IPS DF 6.9 (cell line): ENCODE measurements around the gene ATRN.

ENCODE experiments used
- DNase-seq: peaks from one replicate; pipeline ENCODE4 v3.0.0-alpha.2; 2013; ENCODE audit warnings: low read depth, low spot score
- H3K27ac ChIP-seq: one replicate; pipeline ENCODE4 v1.5.1; 2013; ENCODE audit warnings: low read length, control low read depth
- H3K27me3 ChIP-seq: 2 replicates; pipeline ENCODE4 v1.6.1; 2013; ENCODE audit warnings: mild to moderate bottlenecking, low read length; ENCODE audit not compliant: control insufficient read depth, insufficient read depth
- H3K36me3 ChIP-seq: 2 replicates; pipeline ENCODE4 v1.6.1; 2013; ENCODE audit warnings: low read length; ENCODE audit not compliant: control insufficient read depth, insufficient read depth
- H3K4me1 ChIP-seq: 2 replicates; pipeline ENCODE4 v1.6.1; 2013; ENCODE audit warnings: low read length; ENCODE audit not compliant: control insufficient read depth, insufficient read depth
- H3K4me3 ChIP-seq: 2 replicates; pipeline ENCODE4 v1.5.1; 2013; ENCODE audit warnings: mild to moderate bottlenecking, low read length
- H3K9me3 ChIP-seq: 2 replicates; pipeline ENCODE4 v1.6.1; 2013; ENCODE audit warnings: low read length, inconsistent platforms; ENCODE audit not compliant: control insufficient read depth, insufficient read depth
- WGBS: extraction: QIAGEN DNeasy Blood & Tissue Kit; methylation state at CpG from one replicate; pipeline ENCODE4 v1.1.7; 2013; ENCODE audit warnings: mixed read lengths, missing lambda C conversion rate; ENCODE audit not compliant: insufficient read length, insufficient coverage; 5-methylcytosine and 5-hydroxymethylcytosine counted together

ATRN gene

GRCh38 chr20:3446779-3447178, 24.0 kb upstream of the ATRN start:
- H3K4me1 ChIP-seq: no peaks in the 10 kb centered on the region
- no peaks in the 10 kb centered on the region for H3K27me3 ChIP-seq
- WGBS: no CpG with 5 or more reads among the region's 8 CpGs
- no peak overlapping the region for H3K27ac ChIP-seq
- no peaks in the 10 kb centered on the region for H3K9me3 ChIP-seq
- no peak overlapping the region for H3K4me3 ChIP-seq
- H3K36me3 ChIP-seq: no peaks in the 10 kb centered on the region
- no peak for DNase-seq

GRCh38 chr20:3447321-3447720, 23.5 kb upstream of the ATRN start:
- WGBS: no CpG with 5 or more reads among the region's 2 CpGs
- no peak overlapping the region for H3K27ac ChIP-seq
- H3K36me3 ChIP-seq: no peaks in the 10 kb centered on the region
- no peak for DNase-seq
- no peaks in the 10 kb centered on the region for H3K9me3 ChIP-seq
- no peaks in the 10 kb centered on the region for H3K4me1 ChIP-seq
- H3K27me3 ChIP-seq: no peaks in the 10 kb centered on the region
- H3K4me3 ChIP-seq: no peak overlapping the region

GRCh38 chr20:3449319-3449718, 21.5 kb upstream of the ATRN start:
- Histone ChIP-seq H3K9me3 (no peaks in the 10 kb centered on the region), H3K36me3 (no peaks in the 10 kb centered on the region), H3K27ac (no peak overlapping the region), H3K4me1 (no peaks in the 10 kb centered on the region), H3K27me3 (no peaks in the 10 kb centered on the region), H3K4me3 (no peak overlapping the region)
- WGBS: no CpG with 5 or more reads among the region's 1 CpG
- no peak for DNase-seq

GRCh38 chr20:3452136-3452535, 18.7 kb upstream of the ATRN start:
- no peak overlapping the region for H3K27ac ChIP-seq
- no CpG with 5 or more reads among the region's 2 CpGs for WGBS

DNA sequence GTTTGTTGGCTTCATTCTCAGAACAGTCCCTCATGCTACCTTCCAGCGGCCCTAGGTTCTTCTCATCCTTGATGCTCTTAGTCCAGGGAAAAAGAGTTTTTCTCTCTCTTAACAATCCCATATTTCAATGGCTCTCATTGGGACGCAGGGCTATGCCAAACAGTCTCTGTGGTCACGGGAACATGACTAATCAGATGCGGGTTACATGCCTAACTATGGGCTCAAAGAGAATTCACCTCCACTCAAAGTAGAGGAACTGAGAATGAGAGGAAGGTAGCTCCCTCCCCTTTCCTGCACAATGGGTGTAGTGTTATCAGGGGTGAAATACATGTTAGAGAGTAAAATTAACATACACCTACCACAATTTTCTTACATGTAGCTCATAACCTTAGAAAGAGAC, 18.1 kb upstream of the ATRN start:
- Histone ChIP-seq H3K27me3 (no peaks in the 10 kb centered on the region), H3K36me3 (no peaks in the 10 kb centered on the region), H3K9me3 (no peaks in the 10 kb centered on the region), H3K27ac (no peak overlapping the region), H3K4me3 (no peak overlapping the region), H3K4me1 (no peaks in the 10 kb centered on the region)
- DNase-seq: no peak
- WGBS: no CpG with 5 or more reads among the region's 4 CpGs

More at GRCh38 chr20:3452136-3452535, 18.7 kb upstream of the ATRN start:
- Histone ChIP-seq H3K36me3 (no peaks in the 10 kb centered on the region), H3K4me3 (no peak overlapping the region), H3K27me3 (no peaks in the 10 kb centered on the region), H3K9me3 (no peaks in the 10 kb centered on the region), H3K4me1 (no peaks in the 10 kb centered on the region)
- DNase-seq: no peak

DNA sequence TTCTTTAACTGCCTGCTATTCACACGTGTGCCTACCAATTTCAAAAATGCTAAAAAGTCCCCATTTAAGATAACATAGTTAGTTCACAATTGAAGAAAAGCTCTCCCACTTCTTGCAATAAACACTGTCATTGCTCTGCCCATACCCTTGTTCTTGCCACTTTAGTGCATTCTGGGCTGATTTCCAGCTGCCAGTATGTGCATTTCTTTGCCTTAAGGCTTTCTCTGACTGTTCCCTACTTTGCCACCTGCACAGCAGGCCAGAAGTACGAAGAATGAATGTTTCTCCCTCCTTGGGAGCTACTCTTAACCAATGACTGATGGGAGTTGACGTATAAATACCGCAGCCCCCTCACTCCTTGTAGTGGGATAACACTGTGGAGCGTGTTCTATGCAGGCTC, 16.0 kb upstream of the ATRN start:
- H3K27ac ChIP-seq: no peak overlapping the region
- H3K4me1 ChIP-seq: no peaks in the 10 kb centered on the region
- no CpG with 5 or more reads among the region's 5 CpGs for WGBS
- H3K4me3 ChIP-seq: no peak overlapping the region
- no peaks in the 10 kb centered on the region for H3K27me3 ChIP-seq
- no peak for DNase-seq
- H3K36me3 ChIP-seq: no peaks in the 10 kb centered on the region
- no peaks in the 10 kb centered on the region for H3K9me3 ChIP-seq

GRCh38 chr20:3456648-3457047, 14.2 kb upstream of the ATRN start:
- no CpG with 5 or more reads among the region's 4 CpGs for WGBS
- no peak for DNase-seq
- no peak overlapping the region for H3K4me3 ChIP-seq

GRCh38 chr20:3459881-3460307, 10.9 kb upstream of the ATRN start:
- H3K4me3 ChIP-seq: no peak overlapping the region
- no peak for DNase-seq
- H3K27ac ChIP-seq: no peak overlapping the region
- no CpG with 5 or more reads among the region's 1 CpG for WGBS
- no peaks in the 10 kb centered on the region for H3K36me3 ChIP-seq
- H3K27me3 ChIP-seq: no peaks in the 10 kb centered on the region
- no peaks in the 10 kb centered on the region for H3K9me3 ChIP-seq
- no peaks in the 10 kb centered on the region for H3K4me1 ChIP-seq

More at GRCh38 chr20:3456648-3457047, 14.2 kb upstream of the ATRN start:
- Histone ChIP-seq H3K4me1 (no peaks in the 10 kb centered on the region), H3K9me3 (no peaks in the 10 kb centered on the region), H3K27ac (no peak overlapping the region), H3K36me3 (no peaks in the 10 kb centered on the region), H3K27me3 (no peaks in the 10 kb centered on the region)

- no peaks in the 10 kb centered on the region for H3K27me3 ChIP-seq
- no peaks in the 10 kb centered on the region for H3K4me1 ChIP-seq
- no peak for DNase-seq
- no peaks in the 10 kb centered on the region for H3K36me3 ChIP-seq
- no peak overlapping the region for H3K4me3 ChIP-seq
- no peaks in the 10 kb centered on the region for H3K9me3 ChIP-seq
- no CpG with 5 or more reads among the region's 12 CpGs for WGBS
- no peak overlapping the region for H3K27ac ChIP-seq
Observed at GRCh38 chr20:3461211-3461771, 9.5 kb upstream of the ATRN start.

DNA sequence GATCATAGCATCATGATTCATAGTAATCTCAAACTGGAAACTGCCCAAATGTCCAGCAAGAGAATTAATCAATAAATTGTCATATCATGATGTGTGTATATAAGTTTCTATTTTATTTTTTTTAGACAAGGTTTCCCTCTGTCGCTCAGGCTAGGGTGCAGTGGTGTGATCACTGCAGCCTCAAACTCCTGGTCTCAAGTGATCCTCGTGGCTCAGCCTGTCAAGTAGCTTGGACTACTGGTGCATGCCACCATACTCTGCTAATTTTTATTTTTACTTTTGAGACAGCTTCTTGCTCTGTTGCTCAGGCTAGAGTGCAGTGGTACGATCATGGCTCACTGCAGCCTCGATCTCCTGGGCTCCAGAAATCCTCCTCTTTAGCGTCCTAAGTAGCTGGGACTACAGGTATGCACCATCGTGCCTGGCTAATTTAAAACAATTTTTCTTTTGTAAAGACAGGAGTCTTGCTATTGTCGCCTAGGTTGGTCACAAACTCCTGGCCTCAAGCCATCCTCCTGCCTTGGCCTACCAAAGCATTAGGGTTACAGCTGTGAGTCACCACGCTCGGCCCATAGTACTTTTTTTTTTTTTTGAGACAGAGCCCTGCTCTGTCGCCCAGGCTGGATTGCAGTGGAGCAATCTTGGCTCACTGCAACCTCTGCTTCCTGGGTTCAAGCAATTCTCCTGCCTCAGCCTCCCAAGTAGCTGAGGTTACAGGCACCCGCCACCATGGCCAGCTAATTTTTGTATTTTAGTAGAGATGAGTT, 8.7 kb upstream of the ATRN start:
- no peaks in the 10 kb centered on the region for H3K36me3 ChIP-seq
- no peak overlapping the region for H3K27ac ChIP-seq
- H3K9me3 ChIP-seq: no peaks in the 10 kb centered on the region
- H3K4me3 ChIP-seq: no peak overlapping the region
- no peak for DNase-seq
- WGBS: no CpG with 5 or more reads among the region's 11 CpGs
- no peaks in the 10 kb centered on the region for H3K27me3 ChIP-seq
- H3K4me1 ChIP-seq: no peaks in the 10 kb centered on the region

GRCh38 chr20:3464166-3464565, 6.7 kb upstream of the ATRN start:
- no peaks in the 10 kb centered on the region for H3K27me3 ChIP-seq
- no peaks in the 10 kb centered on the region for H3K4me1 ChIP-seq
- no peaks in the 10 kb centered on the region for H3K36me3 ChIP-seq
- no CpG with 5 or more reads among the region's 4 CpGs for WGBS
- H3K9me3 ChIP-seq: no peaks in the 10 kb centered on the region
- no peak for DNase-seq
- H3K27ac ChIP-seq: no peak overlapping the region
- H3K4me3 ChIP-seq: no peak overlapping the region
